ENCODE results near the gene TGIF2. TPM values are rescaled to one million over a fixed set of nuclear protein-coding genes. Genes with fewer than 3 reads are reported as not detected.
A peak's percentile ranks its signal among the peaks of the same experiment; 100 is the strongest.

The TGIF2 gene
- total and polyA plus RNA-seq, 7 experiments from 2014 or later = 32.1 to 44.3 (median 37.7) TPM

- Histone ChIP-seq H3K27ac (ENCODE audit: low read depth, low read length) (no peak overlapping the region), H3K9me3 (ENCODE audit: control insufficient read depth in 2 of 3, low read length in 3 of 3) (no peaks in the 10 kb centered on the region), H3K4me1 (ENCODE audit: control insufficient read depth in 2 of 2, insufficient read depth in 2 of 2, low read length in 2 of 2) (peaks cover 6 to 17% of the 10 kb centered on the region in 2 donors), H3K4me3 (ENCODE audit: low read length) (no peak overlapping the region), H3K27me3 (ENCODE audit: control insufficient read depth in 2 of 2, insufficient read depth in 2 of 2, low read length in 2 of 2) (no peaks in the 10 kb centered on the region), H3K36me3 (ENCODE audit: control insufficient read depth in 2 of 3, insufficient read depth in 3 of 3, low read length in 3 of 3) (peaks cover 0 to 6% (median 0%) of the 10 kb centered on the region in 3 experiments)
- Mint-ChIP-seq H3K9me3 (peaks cover 0 to 6% (median 2%) of the 10 kb centered on the region in 11 donors), H3K4me1 (peaks cover 16 to 24% (median 22%) of the 10 kb centered on the region in 7 donors), H3K27me3 (no peaks in the 10 kb centered on the region), H3K4me3 (no peak overlapping the region), H3K27ac (peak overlapping the region; percentile 10 to 99 (median 72)), H3K36me3 (peaks cover 0 to 5% (median under 1%) of the 10 kb centered on the region in 5 donors)
- CTCF ChIA-PET = no interaction called here
- DNase-seq (no peak), ATAC-seq (no peak)
- POLR2A ChIA-PET = interaction anchor here (9.3 kb wide), 1 partner anchor 35 kb away, joined by 93 read pairs; the partner anchor contains the start of gene RAB5IF
- intact Hi-C loops (cut with micrococcal nuclease) = loop anchor here in 1 of 2 donors (10.0 kb wide), 1 partner anchor 1475 kb away; the partner anchor contains the start of gene TRPC4AP
Observed at GRCh38 chr20:36569847-36570429, 3.5 kb upstream of the TGIF2 start.

DNA sequence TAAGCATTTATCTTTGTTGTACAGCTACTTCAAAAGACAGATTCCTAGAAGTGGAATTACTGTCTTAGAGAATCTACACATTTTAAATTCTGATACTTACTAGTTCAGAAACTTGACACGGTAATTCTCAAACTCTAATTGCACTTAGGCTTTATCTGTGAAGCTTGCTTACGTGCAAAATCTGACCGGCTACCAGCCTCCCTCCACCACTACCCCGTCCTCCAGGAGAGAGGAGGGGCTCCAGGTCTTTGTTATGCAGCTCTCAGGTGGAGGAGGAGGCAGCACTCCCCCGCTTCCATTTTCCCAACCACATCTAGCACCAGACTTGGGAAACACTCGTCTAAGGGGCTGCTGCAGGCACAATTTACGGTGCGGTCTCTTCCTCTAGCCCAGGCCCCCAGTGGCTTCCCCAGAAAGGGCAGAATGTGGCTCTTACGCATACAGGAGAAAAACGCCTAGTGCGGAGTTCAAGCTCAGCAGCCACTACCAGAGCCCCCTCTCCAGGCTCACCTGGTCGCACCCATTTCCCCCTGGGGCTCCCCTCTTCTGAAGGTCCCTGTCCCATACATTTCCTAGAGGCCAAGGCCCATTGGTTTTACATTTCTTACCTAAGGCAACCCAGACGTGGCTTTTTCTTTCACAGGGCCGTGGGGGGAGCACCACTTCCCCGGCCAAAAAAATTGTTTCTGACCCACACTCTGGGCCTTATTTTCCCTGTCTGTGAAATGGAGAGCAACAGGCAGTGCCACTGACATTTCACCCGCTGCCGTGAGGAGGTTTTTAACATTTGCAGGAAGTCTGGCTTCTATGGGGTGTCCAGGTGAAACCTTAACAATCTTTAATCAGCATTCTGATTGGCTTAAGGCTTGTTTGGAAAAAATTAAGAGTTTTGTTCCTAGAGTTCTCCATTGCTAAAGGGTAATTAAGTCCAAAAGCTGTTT lies 1.6 kb upstream of the TGIF2 start:
- Mint-ChIP-seq H3K36me3 (peaks cover 0 to 14% (median 0%) of the 10 kb centered on the region in 5 donors), H3K27ac (peak overlapping the region; percentile 96 to 100 (median 99))
- intact Hi-C loops (cut with micrococcal nuclease) = loop anchor here (1.0 to 10.0 kb wide), 4 partner anchors 16 to 1477 kb away; partner anchors contain the start of genes AAR2 (in 1 of the 2) and TRPC4AP (in 1 of the 2)

DNA sequence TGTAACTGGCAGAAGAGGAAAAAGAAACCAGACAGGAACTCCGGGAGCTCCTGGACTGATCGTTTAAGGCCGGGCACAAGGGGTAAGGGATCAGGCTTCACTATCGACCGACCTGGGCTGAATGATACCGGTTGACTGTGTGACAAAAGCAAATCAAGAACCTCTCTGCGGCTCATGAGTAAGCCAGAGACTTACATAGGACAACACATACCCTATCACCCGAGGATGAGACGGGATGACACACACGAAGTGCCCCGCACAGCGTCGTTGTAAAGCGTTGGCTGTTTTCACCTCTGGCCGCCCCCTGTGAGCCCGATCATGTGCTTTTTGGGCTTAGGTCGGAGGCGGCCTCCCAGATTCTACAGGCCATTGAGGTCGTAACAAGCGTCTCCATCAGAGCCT lies 695 bp upstream of the TGIF2 start:
- peaks cover 0 to 6% (median 0%) of the 10 kb centered on the region in 3 experiments for H3K36me3 ChIP-seq (ENCODE audit: control insufficient read depth in 2 of 3, insufficient read depth in 3 of 3, low read length in 3 of 3)
- H3K27me3 Mint-ChIP-seq = no peaks in the 10 kb centered on the region
- intact Hi-C loops (cut with micrococcal nuclease) = loop anchor here (1.0 to 10.0 kb wide), 10 partner anchors 16 to 1478 kb away; partner anchors contain the start of genes RAB5IF (in 2 of the 2), AAR2 (in 1 of the 2), SLA2 (in 1 of the 2) and TRPC4AP (in 1 of the 2)
- peaks cover 13 to 34% of the 10 kb centered on the region in 2 donors for H3K4me1 ChIP-seq (ENCODE audit: control insufficient read depth in 2 of 2, insufficient read depth in 2 of 2, low read length in 2 of 2)
- H3K9me3 ChIP-seq (ENCODE audit: control insufficient read depth in 2 of 3, low read length in 3 of 3) = no peaks in the 10 kb centered on the region
- peaks cover 27 to 44% (median 40%) of the 10 kb centered on the region in 7 donors for H3K4me1 Mint-ChIP-seq
- ChIA-PET CTCF (interaction anchor here (0.7 to 1.0 kb wide), 3 partner anchors 15 to 32 kb away, joined by 3 to 5 read pairs (median 4); no protein-coding TSS in a partner anchor), POLR2A (interaction anchor here (0.7 to 9.3 kb wide), 9 partner anchors 10 to 198 kb away, joined by 3 to 123 read pairs (median 6); partner anchors contain the start of gene RAB5IF)
- H3K27ac Mint-ChIP-seq = peak overlapping the region; percentile 96 to 100 (median 99)
- H3K27ac ChIP-seq (ENCODE audit: low read depth, low read length) = peak overlapping the region; percentile 100
- peaks cover 0 to 6% (median 0%) of the 10 kb centered on the region in 11 donors for H3K9me3 Mint-ChIP-seq
- peak; percentile 65 for ATAC-seq
- peak overlapping the region; percentile 52 for H3K4me3 ChIP-seq (ENCODE audit: low read length)
- H3K36me3 Mint-ChIP-seq = peaks cover 0 to 14% (median 0%) of the 10 kb centered on the region in 5 donors
- peak in 7 of 9 donors; percentile 61 to 82 (median 72) for DNase-seq
- no peaks in the 10 kb centered on the region for H3K27me3 ChIP-seq (ENCODE audit: control insufficient read depth in 2 of 2, insufficient read depth in 2 of 2, low read length in 2 of 2)
- H3K4me3 Mint-ChIP-seq = peak overlapping the region; percentile 79 to 96 (median 90)

More for the DNA sequence above, 1.6 kb upstream of the TGIF2 start:
- peak overlapping the region; percentile 52 for H3K4me3 ChIP-seq (ENCODE audit: low read length)
- DNase-seq (peak in 5 of 9 donors; percentile 8 to 31 (median 14)), ATAC-seq (no peak)
- CTCF ChIA-PET = interaction anchor here (0.6 to 1.0 kb wide), 5 partner anchors 12 to 33 kb away, joined by 3 to 5 read pairs (median 3); no protein-coding TSS in a partner anchor
- H3K27me3 ChIP-seq (ENCODE audit: control insufficient read depth in 2 of 2, insufficient read depth in 2 of 2, low read length in 2 of 2) = no peaks in the 10 kb centered on the region
- H3K4me1 ChIP-seq (ENCODE audit: control insufficient read depth in 2 of 2, insufficient read depth in 2 of 2, low read length in 2 of 2) = peaks cover 13 to 34% of the 10 kb centered on the region in 2 donors
- H3K27me3 Mint-ChIP-seq = no peaks in the 10 kb centered on the region
- no peaks in the 10 kb centered on the region for H3K9me3 ChIP-seq (ENCODE audit: control insufficient read depth in 2 of 3, low read length in 3 of 3)
- peaks cover 0 to 6% (median 0%) of the 10 kb centered on the region in 11 donors for H3K9me3 Mint-ChIP-seq
- peak overlapping the region; percentile 79 to 96 (median 90) for H3K4me3 Mint-ChIP-seq
- POLR2A ChIA-PET = interaction anchor here (0.6 to 9.3 kb wide), 10 partner anchors 14 to 828 kb away, joined by 3 to 123 read pairs (median 3); partner anchors contain the start of genes RAB5IF and SLA2
- peaks cover 27 to 42% (median 40%) of the 10 kb centered on the region in 7 donors for H3K4me1 Mint-ChIP-seq
- H3K36me3 ChIP-seq (ENCODE audit: control insufficient read depth in 2 of 3, insufficient read depth in 3 of 3, low read length in 3 of 3) = peaks cover 0 to 6% (median 0%) of the 10 kb centered on the region in 3 experiments
- peak overlapping the region; percentile 100 for H3K27ac ChIP-seq (ENCODE audit: low read depth, low read length)

- H3K27me3 ChIP-seq (ENCODE audit: control insufficient read depth in 2 of 2, insufficient read depth in 2 of 2, low read length in 2 of 2) = no peaks in the 10 kb centered on the region
- H3K36me3 Mint-ChIP-seq = peaks cover 0 to 16% (median 0%) of the 10 kb centered on the region in 5 donors
- ATAC-seq (peak; percentile 3), DNase-seq (peak in 6 of 9 donors; percentile 28 to 55 (median 40))
- H3K4me3 Mint-ChIP-seq = peak overlapping the region; percentile 48 to 97 (median 90)
- peaks cover 0 to 6% (median 0%) of the 10 kb centered on the region in 11 donors for H3K9me3 Mint-ChIP-seq
- H3K27ac ChIP-seq (ENCODE audit: low read depth, low read length) = peak overlapping the region; percentile 100
- peaks cover 13 to 34% of the 10 kb centered on the region in 2 donors for H3K4me1 ChIP-seq (ENCODE audit: control insufficient read depth in 2 of 2, insufficient read depth in 2 of 2, low read length in 2 of 2)
- POLR2A ChIA-PET = interaction anchor here (1.0 to 9.3 kb wide), 6 partner anchors 9 to 82 kb away, joined by 3 to 123 read pairs (median 10); partner anchors contain the start of gene RAB5IF
- no peaks in the 10 kb centered on the region for H3K27me3 Mint-ChIP-seq
- peak overlapping the region in 6 of 9 donors; percentile 49 to 99 (median 84) for H3K27ac Mint-ChIP-seq
- intact Hi-C loops (cut with micrococcal nuclease) = loop anchor here (1.0 to 10.0 kb wide), 11 partner anchors 8 to 1479 kb away; partner anchors contain the start of genes RAB5IF (in 2 of the 2), SLA2 (in 1 of the 2) and TRPC4AP (in 1 of the 2)
- no peaks in the 10 kb centered on the region for H3K9me3 ChIP-seq (ENCODE audit: control insufficient read depth in 2 of 3, low read length in 3 of 3)
- peaks cover 27 to 50% (median 40%) of the 10 kb centered on the region in 7 donors for H3K4me1 Mint-ChIP-seq
- peaks cover 0 to 10% (median 0%) of the 10 kb centered on the region in 3 experiments for H3K36me3 ChIP-seq (ENCODE audit: control insufficient read depth in 2 of 3, insufficient read depth in 3 of 3, low read length in 3 of 3)
- CTCF ChIA-PET = interaction anchor here (1.0 to 3.2 kb wide), 2 partner anchors 20 to 31 kb away, joined by 3 to 24 read pairs; partner anchors contain the start of gene RAB5IF
- peak overlapping the region; percentile 70 for H3K4me3 ChIP-seq (ENCODE audit: low read length)
Observed at GRCh38 chr20:36573798-36574365, 485 bp downstream of the TGIF2 start.

DNA sequence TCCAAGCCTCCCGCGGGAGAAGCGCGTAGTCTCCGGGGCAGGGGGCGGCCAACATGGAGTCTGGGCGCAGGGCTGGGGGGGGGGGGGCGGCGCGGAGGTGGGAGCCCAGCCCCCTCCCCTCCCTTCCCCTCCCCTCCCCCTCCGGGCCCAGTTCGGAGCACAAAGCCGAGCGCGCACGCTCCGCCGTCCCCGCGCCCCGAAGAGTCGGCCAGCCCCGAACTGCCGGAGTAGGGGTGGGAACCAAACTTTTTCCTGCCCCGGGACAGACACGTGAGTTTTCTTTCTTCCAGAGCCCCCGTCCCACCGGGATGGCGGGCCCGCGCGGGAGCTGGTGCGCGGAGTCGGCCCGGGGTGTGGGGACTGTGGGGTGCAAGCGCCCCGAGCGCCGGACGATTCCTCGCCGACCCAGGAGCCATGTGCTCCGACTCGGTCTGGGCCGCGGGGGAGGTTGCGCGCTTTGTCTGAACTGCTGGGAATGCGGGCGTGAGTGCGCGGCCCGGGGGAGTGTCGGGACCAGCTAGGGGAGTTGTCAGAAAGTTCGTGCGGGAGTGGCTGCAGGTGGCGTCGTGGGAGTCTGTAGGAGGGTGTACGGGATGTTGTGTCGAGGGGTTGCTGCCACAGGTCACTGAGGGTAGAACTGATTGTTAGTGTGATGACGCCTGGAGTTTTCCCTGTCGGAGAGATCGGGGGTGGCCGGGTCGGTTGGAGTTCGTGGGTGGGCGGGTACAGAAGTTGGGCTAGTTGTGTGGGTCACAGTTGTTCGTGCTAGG lies 1.2 kb downstream of the TGIF2 start:
- no peaks in the 10 kb centered on the region for H3K27me3 ChIP-seq (ENCODE audit: control insufficient read depth in 2 of 2, insufficient read depth in 2 of 2, low read length in 2 of 2)
- intact Hi-C loops (cut with micrococcal nuclease) = loop anchor here (1.0 to 10.0 kb wide), 3 partner anchors 8 to 1480 kb away; partner anchors contain the start of gene TRPC4AP (in 1 of the 2)
- peak overlapping the region; percentile 70 for H3K4me3 ChIP-seq (ENCODE audit: low read length)
- Mint-ChIP-seq H3K4me3 (peak overlapping the region; percentile 88 to 97 (median 90)), H3K27ac (peak overlapping the region; percentile 80 to 99 (median 95)), H3K27me3 (no peaks in the 10 kb centered on the region), H3K4me1 (peaks cover 27 to 50% (median 40%) of the 10 kb centered on the region in 7 donors), H3K9me3 (peaks cover 0 to 6% (median 0%) of the 10 kb centered on the region in 11 donors), H3K36me3 (peaks cover 0 to 17% (median 0%) of the 10 kb centered on the region in 5 donors)
- peak overlapping the region; percentile 100 for H3K27ac ChIP-seq (ENCODE audit: low read depth, low read length)
- ChIA-PET CTCF (interaction anchor here (0.7 to 3.2 kb wide), 5 partner anchors 14 to 30 kb away, joined by 3 to 24 read pairs (median 4); partner anchors contain the start of gene RAB5IF), POLR2A (interaction anchor here (0.6 to 9.3 kb wide), 7 partner anchors 9 to 617 kb away, joined by 3 to 123 read pairs (median 7); partner anchors contain the start of gene RAB5IF)
- DNase-seq (peak; percentile 34 to 68 (median 61)), ATAC-seq (peak; percentile 9)
- H3K4me1 ChIP-seq (ENCODE audit: control insufficient read depth in 2 of 2, insufficient read depth in 2 of 2, low read length in 2 of 2) = peaks cover 13 to 34% of the 10 kb centered on the region in 2 donors
- H3K9me3 ChIP-seq (ENCODE audit: control insufficient read depth in 2 of 3, low read length in 3 of 3) = no peaks in the 10 kb centered on the region
- peaks cover 0 to 17% (median 0%) of the 10 kb centered on the region in 3 experiments for H3K36me3 ChIP-seq (ENCODE audit: control insufficient read depth in 2 of 3, insufficient read depth in 3 of 3, low read length in 3 of 3)

Data from naive thymus-derived CD4-positive, alpha-beta T cell (primary cell).